ENCODE results near the gene MAMSTR.
"Not testable (repeated sequence)": the region's sequence is repeated elsewhere in the genome, so short reads cannot be mapped to it uniquely, and the experiment has no call there.

MAMSTR gene

GRCh38 chr19:48686637-48687036 lies 32.9 kb downstream of the MAMSTR start:
- not testable (repeated sequence) for H3K27ac ChIP-seq (ENCODE audit: low read depth, low read length); H3K27me3 ChIP-seq (ENCODE audit: control insufficient read depth in 5 of 5, insufficient read depth in 4 of 5, low read length in 5 of 5); H3K36me3 ChIP-seq (ENCODE audit: control insufficient read depth in 5 of 5, insufficient read depth in 5 of 5, low read length in 5 of 5); H3K9me3 ChIP-seq (ENCODE audit: control insufficient read depth in 5 of 5, low read length in 5 of 5); H3K9ac ChIP-seq (ENCODE audit: low read length in 5 of 5); H3K4me3 ChIP-seq (ENCODE audit: low read depth in 1 of 5, low read length in 5 of 5); H3K4me1 ChIP-seq (ENCODE audit: control insufficient read depth in 5 of 5, insufficient read depth in 5 of 5, low read length in 5 of 5)

- Histone ChIP-seq H3K27ac (ENCODE audit: low read depth, low read length) (no peak overlapping the region), H3K4me1 (ENCODE audit: control insufficient read depth in 5 of 5, insufficient read depth in 5 of 5, low read length in 5 of 5) (peaks cover 0 to 4% (median 0%) of the 10 kb centered on the region in 5 donors), H3K27me3 (ENCODE audit: control insufficient read depth in 5 of 5, insufficient read depth in 4 of 5, low read length in 5 of 5) (no peaks in the 10 kb centered on the region), H3K4me3 (ENCODE audit: low read depth in 1 of 5, low read length in 5 of 5) (no peak overlapping the region), H3K9me3 (ENCODE audit: control insufficient read depth in 5 of 5, low read length in 5 of 5) (no peaks in the 10 kb centered on the region), H3K9ac (ENCODE audit: low read length in 5 of 5) (no peak overlapping the region), H3K36me3 (ENCODE audit: control insufficient read depth in 5 of 5, insufficient read depth in 5 of 5, low read length in 5 of 5) (no peaks in the 10 kb centered on the region)
These were observed 33.4 kb downstream of the MAMSTR start for GRCh38 chr19:48686088-48686487.

GRCh38 chr19:48685583-48685982 lies 33.9 kb downstream of the MAMSTR start:
- peak overlapping the region in 1 of 5 donors; percentile 19 for H3K9ac ChIP-seq (ENCODE audit: low read length in 5 of 5)
- H3K4me1 ChIP-seq (ENCODE audit: control insufficient read depth in 5 of 5, insufficient read depth in 5 of 5, low read length in 5 of 5), result peaks cover 0 to 4% (median 0%) of the 10 kb centered on the region in 5 donors
- no peak overlapping the region for H3K27ac ChIP-seq (ENCODE audit: low read depth, low read length)
- no peaks in the 10 kb centered on the region for H3K36me3 ChIP-seq (ENCODE audit: control insufficient read depth in 5 of 5, insufficient read depth in 5 of 5, low read length in 5 of 5)
- H3K27me3 ChIP-seq (ENCODE audit: control insufficient read depth in 5 of 5, insufficient read depth in 4 of 5, low read length in 5 of 5), result no peaks in the 10 kb centered on the region
- H3K9me3 ChIP-seq (ENCODE audit: control insufficient read depth in 5 of 5, low read length in 5 of 5), result no peaks in the 10 kb centered on the region
- H3K4me3 ChIP-seq (ENCODE audit: low read depth in 1 of 5, low read length in 5 of 5), result no peak overlapping the region

- Histone ChIP-seq H3K9me3 (ENCODE audit: control insufficient read depth in 5 of 5, low read length in 5 of 5) (no peaks in the 10 kb centered on the region), H3K4me3 (ENCODE audit: low read depth in 1 of 5, low read length in 5 of 5) (peak overlapping the region; percentile 8 to 53 (median 37)), H3K27ac (ENCODE audit: low read depth, low read length) (no peak overlapping the region), H3K36me3 (ENCODE audit: control insufficient read depth in 5 of 5, insufficient read depth in 5 of 5, low read length in 5 of 5) (no peaks in the 10 kb centered on the region), H3K27me3 (ENCODE audit: control insufficient read depth in 5 of 5, insufficient read depth in 4 of 5, low read length in 5 of 5) (no peaks in the 10 kb centered on the region), H3K9ac (ENCODE audit: low read length in 5 of 5) (no peak overlapping the region), H3K4me1 (ENCODE audit: control insufficient read depth in 5 of 5, insufficient read depth in 5 of 5, low read length in 5 of 5) (peaks cover 0 to 4% (median 0%) of the 10 kb centered on the region in 5 donors)
These were observed 36.2 kb downstream of the MAMSTR start for GRCh38 chr19:48683349-48683748.

GRCh38 chr19:48681127-48681470 lies 38.4 kb downstream of the MAMSTR start:
- H3K27ac ChIP-seq (ENCODE audit: low read depth, low read length), result no peak overlapping the region
- no peak overlapping the region for H3K4me3 ChIP-seq (ENCODE audit: low read depth in 1 of 5, low read length in 5 of 5)
- no peak overlapping the region for H3K9ac ChIP-seq (ENCODE audit: low read length in 5 of 5)
- H3K36me3 ChIP-seq (ENCODE audit: control insufficient read depth in 5 of 5, insufficient read depth in 5 of 5, low read length in 5 of 5), result no peaks in the 10 kb centered on the region
- no peaks in the 10 kb centered on the region for H3K9me3 ChIP-seq (ENCODE audit: control insufficient read depth in 5 of 5, low read length in 5 of 5)
- no peaks in the 10 kb centered on the region for H3K27me3 ChIP-seq (ENCODE audit: control insufficient read depth in 5 of 5, insufficient read depth in 4 of 5, low read length in 5 of 5)
- peaks cover 0 to 4% (median 0%) of the 10 kb centered on the region in 5 donors for H3K4me1 ChIP-seq (ENCODE audit: control insufficient read depth in 5 of 5, insufficient read depth in 5 of 5, low read length in 5 of 5)

GRCh38 chr19:48680436-48681126 lies 38.9 kb downstream of the MAMSTR start:
- no peak overlapping the region for H3K4me3 ChIP-seq (ENCODE audit: low read depth in 1 of 5, low read length in 5 of 5)

GRCh38 chr19:48680006-48680405 lies 39.5 kb downstream of the MAMSTR start:
- peaks cover 1 to 13% (median 6%) of the 10 kb centered on the region in 5 donors for H3K4me1 ChIP-seq (ENCODE audit: control insufficient read depth in 5 of 5, insufficient read depth in 5 of 5, low read length in 5 of 5)
- H3K27me3 ChIP-seq (ENCODE audit: control insufficient read depth in 5 of 5, insufficient read depth in 4 of 5, low read length in 5 of 5); H3K4me3 ChIP-seq (ENCODE audit: low read depth in 1 of 5, low read length in 5 of 5); H3K27ac ChIP-seq (ENCODE audit: low read depth, low read length); H3K9me3 ChIP-seq (ENCODE audit: control insufficient read depth in 5 of 5, low read length in 5 of 5); H3K36me3 ChIP-seq (ENCODE audit: control insufficient read depth in 5 of 5, insufficient read depth in 5 of 5, low read length in 5 of 5); H3K9ac ChIP-seq (ENCODE audit: low read length in 5 of 5): not testable (repeated sequence)

More at GRCh38 chr19:48680436-48681126, 38.9 kb downstream of the MAMSTR start:
- no peaks in the 10 kb centered on the region for H3K27me3 ChIP-seq (ENCODE audit: control insufficient read depth in 5 of 5, insufficient read depth in 4 of 5, low read length in 5 of 5)
- H3K36me3 ChIP-seq (ENCODE audit: control insufficient read depth in 5 of 5, insufficient read depth in 5 of 5, low read length in 5 of 5), result no peaks in the 10 kb centered on the region
- H3K9ac ChIP-seq (ENCODE audit: low read length in 5 of 5), result no peak overlapping the region
- H3K4me1 ChIP-seq (ENCODE audit: control insufficient read depth in 5 of 5, insufficient read depth in 5 of 5, low read length in 5 of 5), result peaks cover 0 to 7% (median under 1%) of the 10 kb centered on the region in 5 donors
- H3K27ac ChIP-seq (ENCODE audit: low read depth, low read length), result no peak overlapping the region
- H3K9me3 ChIP-seq (ENCODE audit: control insufficient read depth in 5 of 5, low read length in 5 of 5), result no peaks in the 10 kb centered on the region

- Histone ChIP-seq H3K36me3 (ENCODE audit: control insufficient read depth in 5 of 5, insufficient read depth in 5 of 5, low read length in 5 of 5) (no peaks in the 10 kb centered on the region), H3K4me1 (ENCODE audit: control insufficient read depth in 5 of 5, insufficient read depth in 5 of 5, low read length in 5 of 5) (peaks cover 1 to 10% (median 7%) of the 10 kb centered on the region in 5 donors), H3K9me3 (ENCODE audit: control insufficient read depth in 5 of 5, low read length in 5 of 5) (no peaks in the 10 kb centered on the region), H3K4me3 (ENCODE audit: low read depth in 1 of 5, low read length in 5 of 5) (no peak overlapping the region), H3K27ac (ENCODE audit: low read depth, low read length) (no peak overlapping the region), H3K9ac (ENCODE audit: low read length in 5 of 5) (no peak overlapping the region), H3K27me3 (ENCODE audit: control insufficient read depth in 5 of 5, insufficient read depth in 4 of 5, low read length in 5 of 5) (no peaks in the 10 kb centered on the region)
These were observed 41.3 kb downstream of the MAMSTR start for GRCh38 chr19:48678201-48678600.

GRCh38 chr19:48676887-48677286 lies 42.6 kb downstream of the MAMSTR start:
- Histone ChIP-seq H3K27ac (ENCODE audit: low read depth, low read length) (no peak overlapping the region), H3K4me1 (ENCODE audit: control insufficient read depth in 5 of 5, insufficient read depth in 5 of 5, low read length in 5 of 5) (peaks cover 1 to 10% (median 7%) of the 10 kb centered on the region in 5 donors), H3K4me3 (ENCODE audit: low read depth in 1 of 5, low read length in 5 of 5) (no peak overlapping the region), H3K27me3 (ENCODE audit: control insufficient read depth in 5 of 5, insufficient read depth in 4 of 5, low read length in 5 of 5) (peaks cover 0 to 2% (median 0%) of the 10 kb centered on the region in 5 donors), H3K9me3 (ENCODE audit: control insufficient read depth in 5 of 5, low read length in 5 of 5) (no peaks in the 10 kb centered on the region), H3K36me3 (ENCODE audit: control insufficient read depth in 5 of 5, insufficient read depth in 5 of 5, low read length in 5 of 5) (no peaks in the 10 kb centered on the region), H3K9ac (ENCODE audit: low read length in 5 of 5) (no peak overlapping the region)

GRCh38 chr19:48676487-48676886 lies 43.0 kb downstream of the MAMSTR start:
- Histone ChIP-seq H3K9ac (ENCODE audit: low read length in 5 of 5) (peak overlapping the region in 1 of 5 donors; percentile 23), H3K9me3 (ENCODE audit: control insufficient read depth in 5 of 5, low read length in 5 of 5) (no peaks in the 10 kb centered on the region), H3K36me3 (ENCODE audit: control insufficient read depth in 5 of 5, insufficient read depth in 5 of 5, low read length in 5 of 5) (no peaks in the 10 kb centered on the region), H3K27me3 (ENCODE audit: control insufficient read depth in 5 of 5, insufficient read depth in 4 of 5, low read length in 5 of 5) (peaks cover 0 to 2% (median 0%) of the 10 kb centered on the region in 5 donors), H3K27ac (ENCODE audit: low read depth, low read length) (no peak overlapping the region), H3K4me1 (ENCODE audit: control insufficient read depth in 5 of 5, insufficient read depth in 5 of 5, low read length in 5 of 5) (peaks cover 1 to 10% (median 7%) of the 10 kb centered on the region in 5 donors), H3K4me3 (ENCODE audit: low read depth in 1 of 5, low read length in 5 of 5) (no peak overlapping the region)

All from subcutaneous abdominal adipose tissue (tissue), 5 donors.